Testis (tissue), 3 donors: ENCODE data around the gene TEN1. TPM values are rescaled to one million over a fixed set of nuclear protein-coding genes. Genes with fewer than 3 reads are reported as not detected.

Experiments
- DNase-seq: peaks from one replicate; pipeline ENCODE4 v3.0.0-alpha.2; 2019
- H3K27ac ChIP-seq, 2 donors: fragments of 200-600 bp; sonication (generic); one replicate each; pipeline ENCODE4 v1.5.1; 2019
- H3K27me3 ChIP-seq: fragments of 200-600 bp; sonication (generic); one replicate; pipeline ENCODE4 v1.5.1; 2019
- H3K36me3 ChIP-seq: fragments of 200-600 bp; sonication (generic); one replicate; pipeline ENCODE4 v1.5.1; 2017; ENCODE audit warnings: low read depth; ENCODE audit errors: missing control alignments
- H3K4me1 ChIP-seq: fragments of 200-600 bp; sonication (generic); one replicate; pipeline ENCODE4 v1.5.1; 2019
- H3K4me3 ChIP-seq, 2 donors: fragments of 200-600 bp; sonication (generic); one replicate each; pipeline ENCODE4 v1.5.1; 2017 to 2019
- H3K9me3 ChIP-seq: fragments of 200-600 bp; sonication (generic); one replicate; pipeline ENCODE4 v1.5.1; 2017
- CTCF ChIP-seq, 3 experiments: fragments of 450-650 bp in 2 of 3; fragments of 200-600 bp in 1 of 3; sonication (generic) in 1 of 3; IDR thresholded peaks; one replicate each; pipeline ENCODE4 v1.5.1; 2016 to 2019; ENCODE audit warnings: antibody characterized with exemption in 3 of 3, mild to moderate bottlenecking in 2 of 3, moderate library complexity in 1 of 3
- POLR2A ChIP-seq: fragments of 450-650 bp; IDR thresholded peaks from one replicate; pipeline ENCODE4 v1.6.1; 2017; ENCODE audit warnings: antibody characterized with exemption, mild to moderate bottlenecking, moderate library complexity
- WGBS, 2 donors: methylation state at CpG; one replicate each; pipeline ENCODE4 v1.1.5; 2018; 5-methylcytosine and 5-hydroxymethylcytosine counted together
- intact Hi-C: fragments of 100-400 bp; cut with DNase I; formaldehyde crosslinking; loops from one replicate; pipeline ENCODE4 v1.15.1; 2023; ENCODE audit warnings: low total_unique reads
- polyA plus RNA-seq: library from polyadenylated mRNA; stranded (reverse); fragments of 350-450 nt; fragmentation: Illumina TruSeq; extraction: RNeasy Lipid Tissue Mini Kit (QIAGEN cat#74804); gene quantifications from one replicate; pipeline ENCODE4 v1.2.3, GENCODE V29; 2014; ENCODE audit warnings: low read depth, low replicate concordance; ENCODE audit not compliant: insufficient read depth
- total RNA-seq, 2 donors: library from RNA; depleted of rRNA; stranded (reverse); fragments of >200 nt; gene quantifications; one replicate each; pipeline ENCODE4 v1.2.3, GENCODE V29; 2016

Gene TEN1
- total and polyA plus RNA-seq, 3 donors from 2014 or later, result 15.4 to 19.5 (median 17.8) TPM

DNA sequence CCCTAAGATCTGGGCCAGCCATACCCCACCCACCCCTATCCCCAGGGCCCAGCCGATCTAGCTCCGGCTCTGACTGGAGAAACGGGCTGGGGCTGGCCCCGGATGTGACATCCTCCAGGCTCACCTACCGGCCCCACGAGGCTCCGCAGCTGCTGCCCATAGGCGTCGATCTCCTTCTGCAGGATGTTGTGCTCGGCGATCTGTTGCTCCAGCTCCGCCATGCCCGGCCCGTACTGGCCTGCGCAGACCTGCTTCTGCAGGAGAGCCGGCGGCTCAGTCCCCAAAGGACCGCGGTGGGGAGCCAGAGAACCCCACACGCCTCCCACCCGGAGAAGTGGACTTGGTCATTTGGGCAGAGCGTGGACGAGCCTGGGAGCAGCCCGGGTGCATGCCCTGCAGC lies 43.2 kb downstream of the TEN1 start:
- Histone ChIP-seq H3K9me3 (no peaks in the 10 kb centered on the region), H3K27ac (no peak overlapping the region), H3K27me3 (no peaks in the 10 kb centered on the region), H3K36me3 (no peaks in the 10 kb centered on the region), H3K4me3 (peak overlapping the region in 1 of 2 donors; percentile 27), H3K4me1 (no peaks in the 10 kb centered on the region)
- no peak for TF ChIP-seq CTCF (IDR thresholded peaks at IDR 0.05)
- no peak for TF ChIP-seq POLR2A
- no peak for DNase-seq
- WGBS, 2 donors, result 30 to 66% methylated on average over 16 to 17 of the region's 24 CpGs
- intact Hi-C loops, result no loop called here

GRCh38 chr17:76022973-76023899 lies 44.2 kb downstream of the TEN1 start:
- DNase-seq, result no peak
- H3K27me3 ChIP-seq, result no peaks in the 10 kb centered on the region
- no peak overlapping the region for H3K27ac ChIP-seq
- no peaks in the 10 kb centered on the region for H3K4me1 ChIP-seq
- H3K36me3 ChIP-seq, result no peaks in the 10 kb centered on the region
- H3K4me3 ChIP-seq, result no peak overlapping the region
- no peak for TF ChIP-seq POLR2A
- TF ChIP-seq CTCF (IDR thresholded peaks at IDR 0.05), result no peak
- H3K9me3 ChIP-seq, result no peaks in the 10 kb centered on the region
- intact Hi-C loops, result no loop called here
- 87 to 90% methylated on average over 15 to 26 of the region's 28 CpGs for WGBS, 2 donors

- DNase-seq, result no peak
- no peak for TF ChIP-seq POLR2A
- TF ChIP-seq CTCF (IDR thresholded peaks at IDR 0.05), result no peak
- Histone ChIP-seq H3K4me3 (no peak overlapping the region), H3K27me3 (no peaks in the 10 kb centered on the region), H3K4me1 (no peaks in the 10 kb centered on the region), H3K36me3 (no peaks in the 10 kb centered on the region), H3K27ac (no peak overlapping the region), H3K9me3 (no peaks in the 10 kb centered on the region)
- intact Hi-C loops, result no loop called here
- 96 to 97% methylated on average over 6 to 9 of the region's 9 CpGs for WGBS, 2 donors
Measured at GRCh38 chr17:76023900-76024237, 44.8 kb downstream of the TEN1 start.

GRCh38 chr17:76024353-76024752 lies 45.3 kb downstream of the TEN1 start:
- Histone ChIP-seq H3K27me3 (no peaks in the 10 kb centered on the region), H3K4me3 (no peak overlapping the region), H3K9me3 (no peaks in the 10 kb centered on the region), H3K27ac (no peak overlapping the region), H3K4me1 (peaks cover 2% of the 10 kb centered on the region), H3K36me3 (no peaks in the 10 kb centered on the region)
- WGBS, 2 donors, result 90 to 98% methylated on average over 5 to 9 of the region's 9 CpGs
- intact Hi-C loops, result no loop called here
- no peak for DNase-seq
- TF ChIP-seq POLR2A (no peak), CTCF (IDR thresholded peaks at IDR 0.05) (no peak)

- Histone ChIP-seq H3K9me3 (no peaks in the 10 kb centered on the region), H3K4me3 (no peak overlapping the region), H3K27me3 (no peaks in the 10 kb centered on the region), H3K27ac (no peak overlapping the region), H3K4me1 (peaks cover 7% of the 10 kb centered on the region), H3K36me3 (no peaks in the 10 kb centered on the region)
- intact Hi-C loops, result no loop called here
- no peak for TF ChIP-seq POLR2A
- 93 to 98% methylated on average over 7 to 12 of the region's 12 CpGs for WGBS, 2 donors
- no peak for DNase-seq
Measured at GRCh38 chr17:76025294-76025693, 46.3 kb downstream of the TEN1 start.
